NCI-H1048 (cell line): Measurements from ENCODE around the gene TUBB4B.
A peak's percentile ranks its signal among the peaks of the same experiment; 100 is the strongest.

ENCODE experiments used
- DNase-seq: peaks from one replicate; lab custom pipeline; 2025; lab: John Stamatoyannopoulos, UW

The TUBB4B gene

GRCh38 chr9:137225699-137226331, 15.3 kb upstream of the TUBB4B start:
- no peak for DNase-seq

GRCh38 chr9:137226338-137227053, 14.6 kb upstream of the TUBB4B start:
- no peak for DNase-seq

GRCh38 chr9:137227054-137227852, 13.8 kb upstream of the TUBB4B start, which contains the start of gene RNF224:
TSS of gene RNF224 (plus strand) at chr9:137227502. CDS start at chr9:137228336, 834 bp downstream.
- DNase-seq, result no peak

DNA sequence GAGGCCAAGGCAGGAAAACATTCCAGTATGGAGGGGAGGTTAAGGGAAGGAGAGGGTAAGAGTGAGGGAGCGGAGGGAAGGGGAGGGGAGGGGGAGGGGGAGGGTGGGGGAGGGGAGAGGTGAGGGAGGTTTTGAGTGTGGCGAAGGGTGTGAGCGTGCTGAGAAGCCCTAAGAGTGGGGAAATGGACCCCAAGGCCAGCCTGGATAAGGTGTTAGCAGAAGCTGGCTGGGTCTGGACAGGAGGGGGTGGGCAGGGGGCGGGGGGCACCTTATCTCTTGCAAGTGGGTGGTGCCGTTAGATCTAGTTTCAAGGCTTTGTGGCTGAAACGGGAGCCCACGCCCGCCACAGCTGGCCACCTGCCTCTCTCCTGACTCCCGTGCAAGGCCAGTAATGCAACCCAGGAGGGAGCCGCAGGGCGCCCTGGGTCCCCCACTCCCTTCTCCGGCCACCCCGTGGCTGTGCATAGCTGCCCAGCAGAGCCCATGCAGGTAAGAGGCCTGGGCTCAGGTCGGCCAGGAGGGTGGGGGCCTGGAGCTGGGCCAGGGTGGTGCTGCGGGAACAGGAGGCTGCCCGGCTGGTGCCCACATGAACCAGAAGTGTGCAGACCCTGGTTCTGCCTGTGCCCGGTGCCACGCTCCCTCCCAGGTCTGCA, 13.1 kb upstream of the TUBB4B start:
- no peak for DNase-seq

DNA sequence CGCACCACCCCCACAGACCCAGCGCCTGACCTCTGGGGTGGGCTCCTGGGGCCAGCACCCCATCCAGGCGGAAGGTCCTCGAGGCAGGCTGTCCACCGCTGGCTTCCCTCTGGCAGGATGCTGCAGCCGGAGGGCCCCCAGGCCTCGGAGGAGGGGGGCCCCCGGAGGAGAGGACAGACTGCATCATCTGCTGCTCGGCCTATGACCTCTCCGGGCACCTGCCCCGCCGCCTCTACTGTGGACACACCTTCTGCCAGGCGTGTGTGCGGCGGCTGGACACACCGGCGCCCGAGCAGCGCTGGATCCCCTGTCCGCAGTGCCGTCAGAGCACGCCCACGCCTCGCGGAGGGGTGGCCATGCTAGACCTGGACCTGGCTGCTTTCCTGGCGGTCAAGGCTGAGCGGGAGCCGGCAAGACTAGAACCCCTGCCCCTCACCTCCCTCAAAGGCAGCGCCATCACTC, 12.6 kb upstream of the TUBB4B start:
- DNase-seq, result no peak

DNA sequence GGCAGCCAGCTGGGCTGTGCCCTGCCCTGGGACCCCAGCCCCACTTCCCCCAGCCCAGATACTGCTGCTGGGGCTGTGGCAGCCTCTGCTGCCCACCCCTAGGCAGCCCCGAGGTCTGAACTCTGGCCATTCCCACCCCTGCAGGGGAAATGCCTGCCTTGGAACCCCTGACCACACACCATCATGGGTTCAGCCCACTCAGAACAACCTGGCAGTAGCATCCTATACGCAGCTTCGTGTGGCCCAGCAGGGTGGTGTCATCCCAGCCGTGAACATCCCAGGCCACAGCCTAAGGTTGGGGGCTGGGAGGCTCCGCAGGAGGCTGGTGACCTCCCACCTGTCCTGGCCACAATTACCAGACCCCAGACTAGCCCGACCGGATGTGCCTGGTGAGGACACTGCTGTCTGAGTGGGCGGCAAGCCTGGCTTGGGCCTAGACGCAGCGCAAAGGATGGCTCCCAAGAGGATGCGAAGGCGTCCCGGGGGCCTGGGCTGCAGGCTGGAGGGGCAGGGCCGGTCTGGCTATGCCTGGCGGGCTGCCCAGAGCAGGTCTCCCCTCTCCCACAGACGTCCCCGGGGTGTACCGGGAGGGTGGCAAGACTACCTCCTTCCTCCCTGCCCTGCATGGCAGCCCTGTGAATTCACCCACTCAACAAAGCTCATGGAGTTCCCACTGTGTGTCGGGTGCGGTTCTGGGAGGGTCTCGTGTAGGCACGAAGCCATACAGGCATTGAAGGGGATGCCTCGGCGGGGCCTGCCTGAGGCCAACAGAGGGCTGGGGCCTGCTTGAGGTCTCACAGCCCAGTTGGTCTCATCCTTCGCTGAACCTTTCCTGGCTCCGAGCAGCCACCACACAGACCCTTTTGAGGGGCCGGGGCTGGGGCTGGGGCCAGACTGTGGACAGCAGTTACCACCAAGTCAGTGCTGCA, 11.9 kb upstream of the TUBB4B start:
- no peak for DNase-seq

DNA sequence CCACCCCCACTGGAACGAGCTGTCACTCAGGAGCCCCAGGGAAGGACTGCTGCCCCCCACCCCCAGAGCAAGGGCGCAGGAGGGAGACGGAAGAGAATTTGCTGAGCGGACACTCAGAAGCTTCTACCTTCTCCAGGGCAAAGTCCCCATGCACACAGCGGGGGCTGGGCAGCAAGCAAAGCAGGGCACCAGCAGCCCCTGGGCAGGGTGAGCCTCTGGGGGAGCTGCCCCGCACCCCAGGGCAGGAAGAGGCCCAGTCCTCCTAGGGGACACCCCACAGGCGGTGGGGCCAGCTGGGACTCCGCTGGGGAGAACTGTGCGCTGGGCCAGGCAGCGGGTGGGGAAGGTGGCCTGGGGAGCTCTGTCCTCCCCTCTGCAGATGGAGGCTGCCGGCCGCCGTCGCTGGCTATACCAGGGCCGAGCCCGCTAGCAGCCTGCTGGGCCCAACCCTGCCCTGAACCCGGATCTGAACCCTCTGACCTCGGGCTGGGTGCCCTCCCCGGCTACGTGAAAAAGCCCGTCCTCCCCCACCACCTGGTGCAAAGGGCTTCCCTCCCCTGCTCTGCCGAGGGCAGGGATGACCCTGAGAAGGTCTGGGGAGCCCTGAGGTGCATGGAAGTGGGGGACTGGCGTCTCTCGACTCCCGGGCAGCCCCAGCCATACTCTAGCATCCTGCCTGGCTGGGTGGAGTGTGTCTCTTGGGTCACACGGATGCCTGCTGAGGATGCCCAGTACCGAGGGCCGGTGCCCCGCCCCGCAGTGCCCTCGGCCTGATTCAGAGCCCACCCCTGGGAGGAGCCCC, 11.0 kb upstream of the TUBB4B start:
- DNase-seq, result no peak

- no peak for DNase-seq
These were observed 10.2 kb upstream of the TUBB4B start, which contains the start of gene SLC34A3 for GRCh38 chr9:137230705-137231371. TSS of gene SLC34A3 (plus strand) at chr9:137230901. CDS start at chr9:137231703, 802 bp downstream.

DNA sequence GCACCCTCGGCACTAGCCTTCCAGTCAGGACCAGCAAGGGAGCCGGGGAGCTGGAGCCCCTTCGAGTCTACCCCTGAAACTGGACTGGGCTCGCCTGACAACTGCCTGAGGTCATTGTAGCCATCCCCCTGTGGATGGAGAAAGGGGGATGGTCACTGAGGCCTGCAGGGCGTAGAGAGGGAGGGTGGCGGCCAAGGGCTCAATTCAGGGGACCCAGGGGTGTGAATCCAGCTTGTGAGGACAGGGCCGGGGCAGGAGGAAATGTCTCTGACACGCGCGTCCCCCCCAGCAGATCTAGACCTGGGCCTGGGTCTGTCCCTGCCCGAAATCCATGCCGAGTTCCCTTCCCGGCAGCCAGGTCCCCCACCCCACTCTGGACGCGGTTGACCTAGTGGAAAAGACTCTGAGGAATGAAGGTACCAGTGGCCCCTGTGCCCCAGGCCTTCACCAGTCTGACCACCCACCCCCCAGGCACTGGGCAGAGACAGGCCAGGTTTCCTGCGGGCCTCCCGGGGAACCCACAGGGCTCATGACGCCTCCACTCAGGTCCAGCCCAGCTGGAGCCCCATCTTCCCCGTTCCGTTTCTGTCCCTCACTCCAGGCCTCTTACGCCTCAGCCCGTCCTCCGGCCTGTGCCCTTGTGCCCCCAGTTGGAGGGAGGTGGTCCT, 9.6 kb upstream of the TUBB4B start:
- DNase-seq, result no peak

DNA sequence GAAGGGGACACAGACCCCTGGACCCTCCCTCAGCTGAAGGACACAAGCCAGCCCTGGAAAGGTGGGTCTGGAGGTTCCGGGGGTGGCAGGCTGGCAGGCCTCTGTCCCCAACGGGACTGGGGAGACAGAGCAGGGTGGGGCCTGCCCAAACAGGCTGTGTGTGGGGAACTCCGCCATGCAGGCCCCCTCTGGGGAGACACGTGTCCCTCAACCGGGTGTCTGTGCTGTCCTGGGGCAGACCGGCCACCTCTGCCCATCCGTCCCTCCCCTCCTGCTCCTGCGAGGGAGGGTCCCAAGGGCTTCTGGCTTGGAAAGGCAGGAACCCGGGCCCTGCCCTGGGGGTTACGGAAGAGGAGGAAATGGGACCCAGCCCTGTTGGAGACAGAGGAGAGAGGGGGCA, 9.0 kb upstream of the TUBB4B start:
- no peak for DNase-seq

DNA sequence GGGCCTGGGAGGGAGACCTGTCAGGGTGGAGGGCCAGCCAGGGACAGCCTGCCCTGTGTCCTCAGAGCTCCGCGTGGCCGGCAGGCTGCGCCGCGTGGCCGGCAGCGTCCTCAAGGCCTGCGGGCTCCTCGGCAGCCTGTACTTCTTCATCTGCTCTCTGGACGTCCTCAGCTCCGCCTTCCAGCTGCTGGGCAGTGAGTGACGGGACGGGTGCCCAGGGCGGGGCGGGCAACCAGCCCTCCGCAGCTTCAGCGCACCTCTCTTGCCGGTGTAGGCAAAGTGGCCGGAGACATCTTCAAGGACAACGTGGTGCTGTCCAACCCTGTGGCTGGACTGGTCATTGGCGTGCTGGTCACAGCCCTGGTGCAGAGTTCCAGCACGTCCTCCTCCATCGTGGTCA, 8.6 kb upstream of the TUBB4B start:
- DNase-seq, result no peak

DNA sequence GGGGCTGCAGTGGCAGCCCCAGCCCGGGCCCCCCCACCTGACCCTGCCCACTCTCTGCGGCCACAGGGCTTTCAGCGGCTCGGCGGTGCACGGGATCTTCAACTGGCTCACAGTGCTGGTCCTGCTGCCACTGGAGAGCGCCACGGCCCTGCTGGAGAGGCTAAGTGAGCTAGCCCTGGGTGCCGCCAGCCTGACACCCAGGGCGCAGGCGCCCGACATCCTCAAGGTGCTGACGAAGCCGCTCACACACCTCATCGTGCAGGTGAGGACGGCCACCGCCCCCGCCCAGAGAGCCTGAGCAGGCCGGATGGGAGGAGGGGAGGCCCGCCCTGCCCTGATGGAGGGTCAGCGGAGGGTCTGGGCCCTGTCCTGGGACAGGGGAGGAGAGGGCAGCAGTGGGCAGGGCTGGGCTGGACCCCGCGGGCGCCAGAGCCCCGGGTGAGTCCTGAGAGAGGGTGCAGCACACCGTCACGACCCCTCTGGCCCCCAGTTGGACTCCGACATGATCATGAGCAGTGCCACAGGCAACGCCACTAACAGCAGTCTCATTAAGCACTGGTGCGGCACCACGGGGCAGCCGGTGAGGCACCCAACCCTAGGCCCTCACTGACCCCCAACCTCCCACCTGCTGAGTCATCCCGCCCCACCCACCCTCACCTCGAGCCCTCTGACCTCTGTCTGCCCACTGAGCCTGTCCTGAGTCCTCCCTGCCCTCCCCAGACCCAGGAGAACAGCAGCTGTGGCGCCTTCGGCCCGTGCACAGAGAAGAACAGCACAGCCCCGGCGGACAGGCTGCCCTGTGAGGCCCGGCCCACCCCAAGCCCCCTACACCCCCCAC, 7.7 kb upstream of the TUBB4B start:
- DNase-seq, result no peak

DNA sequence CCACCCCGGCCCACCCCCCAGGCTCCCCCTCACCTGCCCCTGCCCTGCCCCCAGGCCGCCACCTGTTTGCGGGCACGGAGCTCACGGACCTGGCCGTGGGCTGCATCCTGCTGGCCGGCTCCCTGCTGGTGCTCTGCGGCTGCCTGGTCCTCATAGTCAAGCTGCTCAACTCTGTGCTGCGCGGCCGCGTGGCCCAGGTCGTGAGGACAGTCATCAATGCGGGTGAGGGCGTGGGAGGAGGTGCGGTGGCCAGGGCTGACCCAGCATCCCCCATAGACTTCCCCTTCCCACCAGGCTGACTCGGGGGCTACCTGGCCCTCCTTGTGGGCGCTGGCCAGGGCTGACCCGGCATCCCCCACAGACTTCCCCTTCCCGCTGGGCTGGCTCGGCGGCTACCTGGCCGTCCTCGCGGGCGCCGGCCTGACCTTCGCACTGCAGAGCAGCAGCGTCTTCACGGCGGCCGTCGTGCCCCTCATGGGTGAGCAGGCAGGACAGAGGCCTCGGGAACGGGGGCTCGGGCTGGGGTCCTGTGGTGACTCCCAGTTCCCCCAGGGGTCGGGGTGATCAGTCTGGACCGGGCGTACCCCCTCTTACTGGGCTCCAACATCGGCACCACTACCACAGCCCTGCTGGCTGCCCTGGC, 6.9 kb upstream of the TUBB4B start:
- DNase-seq, result no peak

DNA sequence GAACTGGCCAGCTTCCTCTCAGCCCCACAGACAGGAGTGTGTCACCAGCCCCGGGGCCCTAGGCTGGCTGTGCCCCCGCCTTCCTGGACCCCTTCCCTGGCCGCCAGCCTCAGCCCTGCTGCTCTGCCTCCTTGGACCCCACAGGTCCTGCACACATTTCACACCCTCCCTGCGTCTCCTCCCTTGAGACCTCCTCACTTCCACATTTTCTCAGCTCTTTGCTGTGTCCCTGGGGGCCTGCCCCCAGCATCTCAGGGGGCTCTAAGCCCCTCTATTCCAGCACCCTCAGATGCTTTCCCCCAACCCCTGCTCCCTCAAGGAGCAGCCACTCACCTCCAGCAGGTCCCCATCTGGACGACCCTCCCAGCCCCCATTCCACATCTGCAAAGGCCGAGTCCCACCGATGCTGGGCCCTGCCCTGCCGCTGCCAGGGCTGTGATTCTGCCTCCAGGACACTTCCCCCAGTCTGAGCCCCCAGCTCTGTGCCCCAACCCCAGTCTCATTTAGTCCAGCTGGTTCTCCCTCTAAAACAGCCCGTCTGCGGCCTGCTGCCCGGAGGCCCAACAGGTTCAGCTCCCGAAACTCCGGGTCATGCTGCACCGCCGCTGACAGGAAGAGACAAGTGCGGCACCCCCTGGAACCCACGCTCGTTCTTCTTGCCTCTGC, 6.2 kb upstream of the TUBB4B start:
- DNase-seq, result no peak

GRCh38 chr9:137235424-137236237, 5.5 kb upstream of the TUBB4B start:
- no peak for DNase-seq

DNA sequence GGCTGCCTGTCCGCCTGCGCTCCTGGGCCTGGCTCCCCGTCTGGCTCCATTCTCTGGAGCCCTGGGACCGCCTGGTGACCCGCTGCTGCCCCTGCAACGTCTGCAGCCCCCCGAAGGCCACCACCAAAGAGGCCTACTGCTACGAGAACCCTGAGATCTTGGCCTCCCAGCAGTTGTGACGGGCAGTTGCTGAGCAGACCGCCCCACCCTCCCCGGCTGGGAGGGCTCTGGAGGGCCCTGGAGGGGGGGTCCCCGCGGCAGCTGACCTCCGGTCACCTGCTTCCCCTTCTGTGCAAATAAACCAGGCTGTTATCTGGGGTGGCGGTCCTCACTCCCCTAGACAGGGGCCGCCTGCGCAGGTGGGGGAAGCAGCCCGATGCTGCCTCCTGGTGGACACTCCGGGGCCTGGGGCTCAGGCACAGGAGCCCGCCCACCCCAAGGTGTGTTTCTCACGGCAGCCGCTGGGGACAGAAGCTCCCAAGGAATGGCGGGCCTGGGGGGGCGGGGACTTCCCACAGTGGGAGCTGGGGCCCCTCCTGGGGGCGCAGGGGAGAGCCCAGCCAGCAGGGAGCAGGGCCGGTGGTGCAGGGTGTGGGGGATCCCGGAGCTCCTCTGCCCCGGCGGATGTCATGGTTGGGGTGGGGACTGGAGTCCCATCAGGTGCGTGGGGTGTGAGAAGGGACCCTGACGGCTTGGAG, 4.7 kb upstream of the TUBB4B start:
- DNase-seq, result peak; percentile 76
